Measurements from ENCODE around the gene CALHM6. TPM values are rescaled to one million over a fixed set of nuclear protein-coding genes. Genes with fewer than 3 reads are reported as not detected.

Gene CALHM6
- total RNA-seq, 1 experiment from 2014 or later: not detected

DNA sequence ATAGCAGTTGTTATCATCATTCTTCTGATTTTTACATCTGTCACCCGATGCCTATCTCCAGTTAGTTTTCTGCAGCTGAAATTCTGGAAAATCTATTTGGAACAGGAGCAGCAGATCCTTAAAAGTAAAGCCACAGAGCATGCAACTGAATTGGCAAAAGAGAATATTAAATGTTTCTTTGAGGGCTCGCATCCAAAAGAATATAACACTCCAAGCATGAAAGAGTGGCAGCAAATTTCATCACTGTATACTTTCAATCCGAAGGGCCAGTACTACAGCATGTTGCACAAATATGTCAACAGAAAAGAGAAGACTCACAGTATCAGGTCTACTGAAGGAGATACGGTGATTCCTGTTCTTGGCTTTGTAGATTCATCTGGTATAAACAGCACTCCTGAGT is 2.1 kb downstream of the CALHM6 start:
- Histone ChIP-seq H3K9ac (ENCODE audit: low read length) (no peak overlapping the region), H3K4me3 (replicated peaks in 1 of 2; ENCODE audit: low read depth in 1 of 2, low read length in 2 of 2) (no peak overlapping the region), H3K9me2 (ENCODE audit: insufficient read depth) (no peaks in the 10 kb centered on the region), H3K4me2 (ENCODE audit: low read length) (no peak overlapping the region), H3K27ac (ENCODE audit: low read depth, low read length) (no peak overlapping the region), H3K79me2 (ENCODE audit: insufficient read depth, low read length) (no peaks in the 10 kb centered on the region), H3K9me3 (ENCODE audit: control insufficient read depth in 1 of 2, insufficient read depth in 1 of 2, low read depth in 1 of 2, low read length in 2 of 2) (no peaks in the 10 kb centered on the region), H3K4me1 (ENCODE audit: control insufficient read depth in 1 of 2, insufficient read depth in 2 of 2, low read length in 2 of 2) (no peaks in the 10 kb centered on the region), H3K27me3 (ENCODE audit: insufficient read depth, low read length) (no peaks in the 10 kb centered on the region), H3K36me3 (ENCODE audit: control insufficient read depth in 1 of 2, insufficient read depth in 2 of 2, low read length in 2 of 2) (no peaks in the 10 kb centered on the region), H4K20me1 (ENCODE audit: insufficient read depth) (no peaks in the 10 kb centered on the region), H2AFZ (ENCODE audit: low read depth, low read length, poor library complexity, severe bottlenecking) (no peak overlapping the region)
- TF ChIP-seq, protein P1, sequence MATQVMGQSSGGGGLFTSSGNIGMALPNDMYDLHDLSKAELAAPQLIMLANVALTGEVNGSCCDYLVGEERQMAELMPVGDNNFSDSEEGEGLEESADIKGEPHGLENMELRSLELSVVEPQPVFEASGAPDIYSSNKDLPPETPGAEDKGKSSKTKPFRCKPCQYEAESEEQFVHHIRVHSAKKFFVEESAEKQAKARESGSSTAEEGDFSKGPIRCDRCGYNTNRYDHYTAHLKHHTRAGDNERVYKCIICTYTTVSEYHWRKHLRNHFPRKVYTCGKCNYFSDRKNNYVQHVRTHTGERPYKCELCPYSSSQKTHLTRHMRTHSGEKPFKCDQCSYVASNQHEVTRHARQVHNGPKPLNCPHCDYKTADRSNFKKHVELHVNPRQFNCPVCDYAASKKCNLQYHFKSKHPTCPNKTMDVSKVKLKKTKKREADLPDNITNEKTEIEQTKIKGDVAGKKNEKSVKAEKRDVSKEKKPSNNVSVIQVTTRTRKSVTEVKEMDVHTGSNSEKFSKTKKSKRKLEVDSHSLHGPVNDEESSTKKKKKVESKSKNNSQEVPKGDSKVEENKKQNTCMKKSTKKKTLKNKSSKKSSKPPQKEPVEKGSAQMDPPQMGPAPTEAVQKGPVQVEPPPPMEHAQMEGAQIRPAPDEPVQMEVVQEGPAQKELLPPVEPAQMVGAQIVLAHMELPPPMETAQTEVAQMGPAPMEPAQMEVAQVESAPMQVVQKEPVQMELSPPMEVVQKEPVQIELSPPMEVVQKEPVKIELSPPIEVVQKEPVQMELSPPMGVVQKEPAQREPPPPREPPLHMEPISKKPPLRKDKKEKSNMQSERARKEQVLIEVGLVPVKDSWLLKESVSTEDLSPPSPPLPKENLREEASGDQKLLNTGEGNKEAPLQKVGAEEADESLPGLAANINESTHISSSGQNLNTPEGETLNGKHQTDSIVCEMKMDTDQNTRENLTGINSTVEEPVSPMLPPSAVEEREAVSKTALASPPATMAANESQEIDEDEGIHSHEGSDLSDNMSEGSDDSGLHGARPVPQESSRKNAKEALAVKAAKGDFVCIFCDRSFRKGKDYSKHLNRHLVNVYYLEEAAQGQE (IDR thresholded peaks at IDR 0.05; ENCODE audit: low read depth): no peak
- no peak for TF ChIP-seq ELF1 (IDR thresholded peaks at IDR 0.05; ENCODE audit: borderline replicate concordance, low read depth)
- TF ChIP-seq, protein P2, sequence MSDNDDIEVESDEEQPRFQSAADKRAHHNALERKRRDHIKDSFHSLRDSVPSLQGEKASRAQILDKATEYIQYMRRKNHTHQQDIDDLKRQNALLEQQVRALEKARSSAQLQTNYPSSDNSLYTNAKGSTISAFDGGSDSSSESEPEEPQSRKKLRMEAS (IDR thresholded peaks at IDR 0.05): no peak
- TF ChIP-seq, protein P3, sequence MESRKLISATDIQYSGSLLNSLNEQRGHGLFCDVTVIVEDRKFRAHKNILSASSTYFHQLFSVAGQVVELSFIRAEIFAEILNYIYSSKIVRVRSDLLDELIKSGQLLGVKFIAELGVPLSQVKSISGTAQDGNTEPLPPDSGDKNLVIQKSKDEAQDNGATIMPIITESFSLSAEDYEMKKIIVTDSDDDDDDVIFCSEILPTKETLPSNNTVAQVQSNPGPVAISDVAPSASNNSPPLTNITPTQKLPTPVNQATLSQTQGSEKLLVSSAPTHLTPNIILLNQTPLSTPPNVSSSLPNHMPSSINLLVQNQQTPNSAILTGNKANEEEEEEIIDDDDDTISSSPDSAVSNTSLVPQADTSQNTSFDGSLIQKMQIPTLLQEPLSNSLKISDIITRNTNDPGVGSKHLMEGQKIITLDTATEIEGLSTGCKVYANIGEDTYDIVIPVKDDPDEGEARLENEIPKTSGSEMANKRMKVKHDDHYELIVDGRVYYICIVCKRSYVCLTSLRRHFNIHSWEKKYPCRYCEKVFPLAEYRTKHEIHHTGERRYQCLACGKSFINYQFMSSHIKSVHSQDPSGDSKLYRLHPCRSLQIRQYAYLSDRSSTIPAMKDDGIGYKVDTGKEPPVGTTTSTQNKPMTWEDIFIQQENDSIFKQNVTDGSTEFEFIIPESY (IDR thresholded peaks at IDR 0.05; ENCODE audit: extremely low read depth, insufficient replicate concordance, low read length): no peak
- TF ChIP-seq EZH2 (IDR thresholded peaks at IDR 0.05): no peak
- no peak for TF ChIP-seq SRF (IDR thresholded peaks at IDR 0.05; ENCODE audit: low read depth)
- TF ChIP-seq SIN3A (IDR thresholded peaks at IDR 0.05; ENCODE audit: low read depth): no peak
- TF ChIP-seq YY1 (IDR thresholded peaks at IDR 0.05; ENCODE audit: extremely low read depth, insufficient replicate concordance, low read depth, low read length): no peak
- no peak for TF ChIP-seq CBX3 (IDR thresholded peaks at IDR 0.05; ENCODE audit: low read depth)
- TF ChIP-seq RAD21 (IDR thresholded peaks at IDR 0.05; ENCODE audit: low read depth): no peak
- no peak for TF ChIP-seq POLR2A (IDR thresholded peaks at IDR 0.05; ENCODE audit: borderline replicate concordance, extremely low read depth, insufficient read depth, insufficient read length)
- TF ChIP-seq ZFX (IDR thresholded peaks at IDR 0.05): no peak
- CTCF ChIA-PET: no interaction called here
- RAD21 ChIA-PET (ENCODE audit: low non-redundant PET in 1 of 2, low total read pairs in 2 of 2, uncharacterized antibody in 2 of 2, unreplicated experiment in 2 of 2): no interaction called here
- intact Hi-C loops (cut with micrococcal nuclease): no loop called here
- POLR2A ChIA-PET: no interaction called here
- no TSS peak for BruUV-seq (replicated peaks)
- no peak for ATAC-seq
- DNase-seq (ENCODE audit: low read depth, low spot score): no peak
